ENCODE results near the gene MYO1G.

The MYO1G gene

DNA sequence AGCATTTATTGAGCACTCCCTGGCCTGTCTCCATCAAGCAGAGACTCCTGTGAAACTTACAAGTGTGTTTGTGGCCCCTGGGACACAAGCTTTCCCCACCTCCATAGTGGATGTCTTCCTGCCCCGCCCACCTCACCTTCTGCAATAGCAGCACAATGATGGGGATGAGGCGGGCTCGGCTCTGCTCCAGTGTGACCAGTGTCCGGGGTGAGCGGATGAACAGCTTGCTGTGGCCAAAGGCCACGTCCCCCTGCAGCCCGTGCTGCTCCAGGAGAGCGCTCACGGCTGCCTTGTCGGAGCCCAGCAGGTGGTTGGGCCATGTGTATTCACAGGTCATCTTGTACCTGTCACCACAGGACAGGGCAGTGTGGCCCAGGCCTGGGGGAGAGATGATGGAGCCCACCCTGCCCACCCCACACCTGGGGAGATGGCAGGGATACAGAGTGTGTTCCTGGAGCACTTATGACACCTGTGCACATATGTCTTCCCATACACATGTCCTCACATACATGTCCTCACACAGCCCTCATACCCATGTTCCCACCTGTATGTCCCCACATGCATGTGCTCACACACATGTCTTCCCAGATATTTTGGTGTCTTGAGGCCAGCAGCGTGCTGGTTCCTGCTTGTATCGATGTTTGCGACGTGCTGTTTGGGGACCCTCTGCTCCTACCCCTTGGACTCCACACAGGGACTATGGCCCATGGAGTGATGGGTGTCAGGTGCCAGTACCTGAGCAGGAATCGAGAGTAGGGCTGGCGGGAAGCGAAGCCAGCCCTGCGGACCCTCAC is 12.7 kb downstream of the MYO1G start:
- no peak for DNase-seq

DNA sequence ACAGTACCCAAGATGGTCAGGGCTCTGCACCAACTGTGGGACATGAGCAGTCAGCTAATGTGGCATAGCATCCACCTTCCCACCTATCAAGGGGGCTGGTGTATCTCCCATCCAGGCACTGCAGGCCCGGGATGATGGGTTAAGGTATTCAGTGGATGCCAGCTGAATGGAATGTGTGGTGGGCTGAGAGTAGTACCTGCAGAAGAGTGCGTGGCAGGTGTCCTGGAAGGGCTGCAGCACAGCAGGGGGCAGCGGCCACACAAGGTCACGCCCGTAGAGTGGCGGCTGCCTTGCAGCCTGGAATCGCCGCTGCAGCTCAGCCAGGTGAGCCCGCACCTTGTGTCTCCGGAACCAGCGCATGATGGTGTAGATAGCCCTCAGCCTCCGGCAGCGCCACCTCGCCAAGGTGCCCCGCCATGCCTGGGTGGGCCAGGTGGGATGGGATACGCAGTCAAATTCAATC is 13.3 kb downstream of the MYO1G start:
- DNase-seq, result no peak

DNA sequence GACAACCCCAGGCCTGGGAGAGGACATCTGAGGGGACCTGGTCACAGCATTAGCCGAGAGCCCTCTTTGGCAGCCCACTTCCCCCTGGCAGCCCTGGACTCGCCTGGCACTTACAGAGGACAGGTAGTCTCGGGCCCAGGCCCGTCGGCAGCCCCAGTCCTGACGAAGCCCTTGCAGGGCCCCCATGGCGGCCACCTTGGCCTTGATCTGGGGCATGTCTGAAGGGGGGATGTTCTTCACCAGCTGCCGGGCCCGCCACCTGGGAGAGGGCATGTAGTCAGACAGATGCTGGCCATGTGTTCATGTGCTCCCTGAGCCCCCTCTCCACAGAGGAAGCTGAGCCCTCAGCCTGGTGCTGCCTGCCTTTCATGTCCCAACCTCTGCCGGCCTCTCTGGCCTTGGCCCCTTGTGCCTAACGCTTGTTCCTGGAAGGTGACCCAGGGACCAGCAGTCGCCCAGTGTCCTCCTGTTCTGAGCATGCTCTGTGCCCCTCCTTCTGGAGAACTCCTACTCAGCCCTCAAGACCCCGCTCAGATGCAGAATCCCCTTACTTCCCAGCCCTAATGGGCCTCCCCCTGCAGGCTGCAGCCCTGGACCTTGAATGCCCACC is 13.9 kb downstream of the MYO1G start:
- DNase-seq, result no peak

DNA sequence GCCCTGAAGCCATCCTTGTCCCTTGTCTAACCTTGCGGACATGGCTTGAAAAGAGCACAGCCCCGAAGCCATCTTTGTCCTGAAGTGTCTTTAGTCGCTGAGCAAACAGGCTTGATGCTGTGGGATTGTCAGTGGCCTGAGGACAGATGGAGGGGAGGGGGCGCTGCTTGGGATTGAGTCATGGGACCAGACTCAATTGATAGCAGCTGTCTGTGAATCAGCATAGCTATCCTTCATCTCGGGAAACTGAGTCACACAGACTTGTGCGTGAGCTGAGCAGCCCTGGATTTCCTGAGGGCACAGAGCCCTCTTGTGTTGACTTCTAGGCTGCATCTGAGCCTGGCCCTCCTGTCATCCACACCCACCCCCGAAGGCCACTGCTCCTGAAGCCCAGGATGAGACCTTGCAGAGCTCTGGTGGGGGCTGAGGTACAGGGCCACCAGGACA is 14.4 kb downstream of the MYO1G start:
- no peak for DNase-seq

DNA sequence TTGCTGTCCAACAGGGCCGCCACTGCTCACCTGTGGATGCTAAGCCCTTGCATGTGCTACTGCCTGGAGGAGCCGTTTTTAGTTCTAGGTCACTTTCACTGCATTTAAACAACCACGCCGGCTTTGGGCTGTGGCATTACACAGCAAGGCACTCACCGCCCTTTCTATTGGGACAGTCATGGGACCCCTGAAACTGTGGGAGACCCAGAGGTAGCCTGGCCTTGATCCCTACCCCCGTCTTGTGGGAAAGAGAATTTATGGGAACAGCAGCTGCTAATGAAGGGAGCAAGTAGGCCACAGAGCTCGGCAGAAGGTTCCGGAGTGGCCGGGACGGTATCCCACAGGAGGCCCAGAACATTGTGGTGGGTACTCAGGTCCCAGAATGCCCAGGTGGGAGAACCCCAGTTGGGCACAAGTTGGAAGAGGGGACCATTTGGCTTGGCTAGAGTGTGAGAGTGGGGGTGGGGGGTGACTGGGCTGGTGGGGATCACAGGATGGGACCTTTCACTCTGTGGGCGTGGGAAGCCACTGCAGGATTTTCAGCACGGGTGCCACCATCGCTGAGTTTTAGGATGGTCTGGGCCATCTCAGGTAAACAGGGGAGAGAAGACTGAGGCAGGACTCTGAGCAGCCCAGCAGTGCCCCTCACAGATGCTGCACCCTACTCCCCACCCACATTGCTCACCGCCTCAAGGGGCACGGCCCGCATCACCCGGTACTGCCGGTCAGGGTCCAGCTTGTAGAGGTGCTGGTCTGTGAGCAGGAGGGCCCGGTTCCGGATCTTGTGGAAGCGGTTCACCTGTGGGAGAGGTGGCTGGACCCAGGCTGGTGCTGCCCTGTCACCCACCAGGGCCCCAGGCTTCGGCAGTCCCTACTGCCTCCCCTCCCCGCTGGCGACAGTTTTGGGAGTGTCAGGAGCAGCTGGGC is 15.2 kb downstream of the MYO1G start:
- no peak for DNase-seq

DNA sequence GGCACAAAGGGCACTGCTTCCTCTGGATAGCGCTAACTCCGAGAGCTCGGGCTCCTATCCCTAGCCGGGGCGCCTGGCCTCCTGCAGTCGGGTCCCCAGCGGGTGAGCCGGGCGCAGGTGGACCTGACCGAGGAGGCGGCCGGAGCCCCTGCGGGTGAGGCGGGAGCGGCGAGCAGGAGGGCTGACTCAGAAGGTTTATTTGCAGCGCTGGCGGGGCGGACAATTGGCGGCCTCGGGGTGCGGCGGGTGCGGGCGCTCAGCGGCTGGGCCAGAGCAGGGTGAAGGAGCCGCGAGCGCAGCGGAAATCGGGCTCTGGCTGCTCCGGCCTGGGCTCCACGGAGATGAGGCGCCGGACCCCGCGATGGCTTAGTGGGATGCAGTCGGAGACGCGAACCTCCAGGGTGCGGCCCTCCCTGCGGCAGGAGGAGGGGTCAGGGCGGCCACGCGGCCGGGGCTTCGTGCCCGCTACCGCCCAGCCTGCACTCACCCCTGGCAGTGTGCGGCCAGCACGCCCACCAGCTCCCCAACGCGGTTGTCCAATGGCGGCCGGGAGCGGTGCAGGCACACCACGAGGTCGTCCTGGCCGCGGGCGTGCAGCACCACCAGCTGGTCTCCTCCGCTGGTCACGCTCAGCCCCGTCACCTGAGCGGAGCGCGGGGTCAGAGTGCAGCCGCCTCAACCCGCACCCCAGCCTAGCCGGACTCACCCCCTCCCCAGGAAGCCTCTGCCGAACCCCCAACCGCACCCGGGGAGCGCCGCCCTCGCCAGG is 16.1 kb downstream of the MYO1G start:
- DNase-seq, result no peak

DNA sequence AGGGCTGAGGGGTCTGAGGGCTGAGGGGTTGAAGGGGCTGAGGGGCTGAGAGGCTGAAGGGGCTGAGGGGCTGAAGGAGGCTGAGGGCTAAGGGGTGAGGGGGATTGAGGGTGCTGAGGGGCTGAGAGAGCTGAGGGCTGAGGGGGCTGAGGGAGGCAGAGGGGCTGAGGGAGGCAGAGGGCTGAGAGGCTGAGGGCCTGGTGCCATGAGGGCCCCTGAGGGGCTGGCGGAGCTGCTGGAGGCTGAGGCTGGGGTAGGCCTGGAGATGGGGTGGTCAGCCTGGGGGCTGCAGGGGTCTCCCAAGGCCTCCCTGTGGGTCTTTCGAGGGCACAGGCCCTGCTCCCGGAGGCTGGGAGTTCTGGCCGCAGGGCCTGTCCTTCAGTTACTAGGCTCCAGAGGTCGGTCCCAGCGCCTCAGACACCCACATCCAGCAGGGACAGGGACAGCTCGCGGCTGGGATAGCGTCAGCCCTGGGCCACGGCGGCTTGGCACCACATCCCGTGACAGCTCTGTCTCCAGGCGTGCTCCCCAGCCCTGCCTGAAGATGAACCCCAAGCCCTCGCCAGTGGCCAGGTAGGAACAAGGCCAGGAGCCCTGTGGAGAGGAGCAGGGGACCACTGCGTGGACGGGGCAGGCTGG is 16.9 kb downstream of the MYO1G start:
- DNase-seq, result no peak

DNA sequence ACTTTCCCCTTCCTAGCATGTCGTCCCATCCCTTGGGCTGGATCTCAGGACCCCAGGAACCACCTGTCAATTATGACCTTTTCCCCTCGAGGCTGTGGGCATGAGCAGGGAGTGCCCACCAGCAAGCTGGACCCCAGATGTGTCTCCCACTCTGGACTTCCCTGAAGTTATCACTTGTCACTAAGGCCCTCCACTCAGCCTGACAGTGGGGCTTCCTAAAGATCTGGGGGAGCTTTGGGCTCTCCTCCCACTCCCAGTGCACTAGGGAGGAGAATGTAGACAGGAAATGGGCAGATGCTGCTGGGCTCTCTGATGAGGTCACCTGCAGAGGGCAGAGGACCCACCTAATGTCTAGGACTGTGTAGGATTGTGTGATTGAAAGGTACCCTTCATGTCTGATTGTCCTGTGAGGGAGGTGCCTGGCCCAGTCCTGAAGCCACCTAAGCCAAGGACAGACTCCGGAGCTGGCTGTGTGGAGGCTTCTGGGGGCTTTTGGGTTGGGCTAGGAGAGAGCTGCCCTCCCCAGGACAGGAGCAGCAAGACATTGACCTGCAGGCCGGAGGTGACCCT is 18.7 kb downstream of the MYO1G start:
- DNase-seq, result no peak

DNA sequence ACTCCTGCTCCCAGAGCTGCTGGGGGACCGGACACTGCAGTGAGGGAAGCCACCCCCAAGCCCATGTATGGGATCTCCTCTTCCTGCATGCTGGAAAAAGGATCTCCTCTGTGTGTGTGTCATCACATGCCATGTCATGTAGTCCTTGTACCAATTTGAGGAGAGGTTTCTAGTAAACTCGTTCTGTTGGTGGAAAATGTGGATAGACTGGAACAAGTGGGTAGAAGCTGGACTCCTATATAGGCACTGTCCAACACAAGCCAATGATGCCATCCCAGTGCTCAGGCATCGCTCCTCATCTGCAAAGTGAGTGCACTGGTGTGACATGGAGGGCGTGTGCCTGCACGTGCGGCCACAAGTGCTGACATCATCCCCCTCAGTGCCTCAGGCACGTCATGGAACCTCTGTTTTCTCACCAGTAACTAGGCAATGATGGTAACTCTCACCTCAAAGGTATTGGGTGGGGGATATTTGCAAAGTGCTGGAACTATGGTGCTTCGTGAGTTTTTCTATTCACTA is 19.3 kb downstream of the MYO1G start:
- DNase-seq, result no peak

DNA sequence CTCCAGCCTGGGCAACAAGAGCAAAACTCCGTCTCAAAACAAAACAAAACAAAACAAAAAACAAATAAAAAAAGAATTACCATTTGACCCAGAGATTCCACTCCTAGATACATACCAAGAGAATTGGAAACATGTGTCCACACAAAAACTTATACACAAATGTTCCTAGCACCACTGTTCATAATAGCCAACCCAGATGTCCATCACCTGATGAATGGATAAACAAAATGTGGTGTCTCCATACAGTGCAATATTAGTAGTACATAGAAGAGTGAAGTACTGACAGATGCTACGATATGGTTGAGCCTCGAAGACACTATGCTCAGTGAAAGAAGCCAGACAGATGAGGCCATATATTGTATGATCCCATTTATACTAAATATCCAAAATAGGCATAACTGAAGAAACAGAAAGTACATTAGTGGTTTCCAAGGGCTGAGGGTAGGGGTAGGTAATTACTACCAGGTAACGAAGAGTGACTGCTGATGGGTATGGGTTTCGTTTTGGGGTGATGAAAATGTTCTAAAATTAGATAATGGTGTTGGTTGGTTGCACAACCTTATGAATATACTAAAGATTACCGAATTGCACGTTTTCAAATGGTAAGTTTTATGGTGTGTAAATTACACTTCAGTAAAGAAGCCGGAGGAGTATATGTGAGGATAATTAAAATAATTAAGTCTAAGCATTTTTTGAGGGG is 20.0 kb downstream of the MYO1G start:
- no peak for DNase-seq

DNA sequence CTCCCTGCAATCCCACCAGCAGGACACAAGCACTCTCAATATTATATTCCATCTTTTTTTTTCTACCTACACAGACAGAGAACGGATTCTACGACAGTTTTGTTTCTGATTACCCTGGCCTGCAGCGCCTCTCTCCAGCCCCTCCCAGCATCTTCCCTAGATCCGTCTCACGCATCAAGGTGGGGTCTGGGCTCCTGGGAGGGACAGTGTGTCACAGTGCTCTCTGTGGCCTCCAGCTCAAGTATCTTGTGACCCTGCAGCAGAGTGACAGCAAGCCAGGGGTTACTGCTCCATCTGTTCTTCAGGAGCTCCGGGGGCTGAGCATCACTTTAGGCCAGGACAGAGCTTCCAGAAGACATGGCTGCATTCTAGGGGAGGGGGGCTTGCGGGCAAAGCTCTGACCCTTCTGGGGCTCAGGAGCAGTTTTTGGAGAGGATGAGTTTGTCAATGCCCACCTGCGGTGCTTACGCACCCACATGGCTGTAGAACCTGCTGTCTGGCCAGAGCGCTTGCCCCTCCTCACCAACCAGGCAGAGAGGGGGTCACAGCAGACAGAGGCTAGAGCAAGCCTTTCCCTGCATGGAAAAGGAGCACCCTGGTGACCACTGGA is 22.6 kb downstream of the MYO1G start:
- no peak for DNase-seq

DNA sequence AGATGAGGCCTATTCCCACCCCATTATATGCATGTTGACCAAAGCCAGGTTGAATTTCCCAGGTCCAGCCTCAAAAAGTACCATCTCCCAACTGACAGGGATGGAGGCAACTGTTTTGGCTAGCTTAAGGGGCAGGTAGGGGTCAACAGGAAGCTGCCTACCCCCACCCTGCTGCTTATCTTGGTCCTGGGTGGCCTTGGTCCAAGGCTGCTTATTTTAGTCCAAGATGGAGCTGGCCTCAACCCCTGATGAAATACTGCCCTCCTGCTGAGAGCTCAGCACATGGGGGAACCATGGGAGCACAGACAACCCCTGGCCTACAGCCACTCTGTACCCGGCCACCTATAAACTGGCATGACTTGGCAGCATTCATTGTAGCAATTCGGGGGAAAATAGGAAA is 23.1 kb downstream of the MYO1G start:
- DNase-seq, result no peak

DNA sequence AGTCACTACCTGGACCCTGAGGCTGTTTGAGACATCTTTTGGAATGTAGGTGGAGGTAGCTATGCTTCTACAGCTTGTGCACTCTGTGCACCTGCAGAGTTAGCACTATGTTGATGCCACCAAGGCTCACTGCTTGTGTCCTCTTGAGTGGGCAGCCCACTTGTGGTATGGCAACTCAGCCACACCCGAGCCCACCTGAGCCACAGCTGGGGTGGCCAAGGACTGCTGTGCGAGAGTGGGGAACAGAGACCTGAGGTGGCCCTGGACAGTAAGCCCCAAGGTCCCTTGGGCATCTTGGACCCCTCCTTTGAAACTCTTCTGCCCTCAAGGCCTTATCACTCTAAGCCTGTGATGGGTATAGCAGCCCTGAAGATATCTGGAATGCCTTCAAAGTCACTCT is 25.7 kb downstream of the MYO1G start:
- DNase-seq, result no peak

DNA sequence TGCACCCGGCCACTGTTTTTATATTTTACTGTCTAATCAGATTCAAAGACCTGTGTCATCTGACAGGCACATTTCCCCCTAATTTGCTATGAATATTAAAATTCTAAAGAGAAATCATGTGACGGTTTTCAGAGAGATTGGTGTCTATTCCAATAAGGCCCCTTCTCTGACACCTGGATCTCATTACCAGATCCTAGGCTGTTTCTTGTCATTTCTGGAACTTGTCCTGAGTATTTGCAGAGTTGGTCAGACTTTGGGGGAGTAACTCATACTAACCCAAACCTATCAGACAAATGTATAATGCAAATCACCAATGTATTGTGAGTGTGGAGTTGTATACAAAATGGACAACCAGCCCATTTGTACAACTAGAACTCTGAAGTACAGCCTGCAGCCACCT is 29.5 kb downstream of the MYO1G start:
- no peak for DNase-seq

DNA sequence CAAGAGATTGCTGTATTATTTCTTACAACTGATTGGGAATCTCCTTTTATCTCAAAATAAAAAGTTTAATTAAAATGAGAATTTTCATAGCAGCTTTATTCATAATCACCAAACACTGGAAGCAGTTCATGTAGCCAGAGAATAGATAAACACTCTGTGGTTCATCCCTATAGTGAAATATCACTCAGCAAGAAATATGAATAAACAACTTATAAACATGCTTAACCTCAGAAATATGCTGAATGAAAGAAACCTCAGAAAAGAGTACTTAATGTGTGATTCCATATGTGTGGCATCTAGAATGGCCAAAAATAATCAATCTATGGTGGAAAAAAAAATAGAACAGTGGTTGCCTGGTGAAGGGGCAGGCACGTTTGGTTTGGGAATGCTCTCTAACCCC is 33.3 kb downstream of the MYO1G start:
- no peak for DNase-seq

DNA sequence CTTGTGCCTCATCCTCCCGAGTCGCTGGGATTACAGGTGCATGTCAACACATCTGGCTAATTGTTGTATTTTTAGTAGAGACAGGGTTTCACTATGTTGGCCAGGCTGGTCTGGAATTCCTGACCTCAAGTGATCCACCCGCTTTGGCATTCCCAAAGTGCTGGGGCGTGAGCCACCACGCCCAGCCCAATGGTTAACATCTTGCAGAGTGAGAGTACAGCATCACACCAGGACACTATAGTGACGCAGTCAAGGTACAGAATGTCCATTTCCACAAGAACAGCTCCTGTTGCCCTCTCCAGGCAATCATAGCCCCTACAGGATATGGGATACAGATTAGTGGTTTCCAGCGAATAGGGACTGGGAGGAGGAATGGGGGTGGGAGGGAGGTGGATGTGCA is 34.0 kb downstream of the MYO1G start:
- DNase-seq, result no peak

DNA sequence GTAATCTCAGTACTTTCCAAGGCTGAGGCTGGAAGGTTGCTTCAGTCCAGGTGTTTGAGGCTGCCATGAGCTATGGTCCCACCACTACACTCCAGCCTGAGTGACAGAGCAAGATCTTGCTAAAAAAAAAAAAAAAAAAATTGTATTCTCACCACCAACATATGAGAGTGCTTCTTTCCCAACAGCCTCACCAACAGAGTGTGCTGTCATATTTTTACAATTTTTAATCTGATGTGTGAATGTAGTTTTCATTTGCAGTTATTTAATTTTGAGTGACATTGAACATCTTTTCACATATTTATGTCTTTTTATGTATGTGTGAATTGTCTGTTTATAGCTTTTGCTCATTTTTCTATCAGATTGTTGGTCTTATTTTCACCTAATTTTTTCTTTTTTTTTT is 35.2 kb downstream of the MYO1G start:
- DNase-seq, result no peak

DNA sequence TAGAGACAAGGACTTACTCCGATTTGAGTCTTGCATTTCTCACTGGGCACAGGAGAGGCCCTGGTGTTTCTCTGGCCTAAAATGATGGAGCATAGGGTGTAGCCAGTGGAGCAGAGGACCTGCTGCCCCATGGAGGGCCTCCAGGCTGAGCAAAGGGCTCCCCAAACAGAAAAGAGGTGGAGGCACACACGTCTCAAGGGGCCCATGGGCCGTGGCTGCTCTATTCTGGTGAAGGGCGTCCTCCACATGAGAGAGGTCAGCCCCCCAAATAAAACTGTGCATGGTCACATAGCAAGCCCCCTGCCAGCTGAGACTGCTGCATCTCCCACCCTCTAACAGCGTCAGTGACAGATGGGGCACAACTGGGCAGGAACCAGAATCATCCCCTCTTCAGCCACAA is 41.4 kb downstream of the MYO1G start:
- DNase-seq, result no peak

DNA sequence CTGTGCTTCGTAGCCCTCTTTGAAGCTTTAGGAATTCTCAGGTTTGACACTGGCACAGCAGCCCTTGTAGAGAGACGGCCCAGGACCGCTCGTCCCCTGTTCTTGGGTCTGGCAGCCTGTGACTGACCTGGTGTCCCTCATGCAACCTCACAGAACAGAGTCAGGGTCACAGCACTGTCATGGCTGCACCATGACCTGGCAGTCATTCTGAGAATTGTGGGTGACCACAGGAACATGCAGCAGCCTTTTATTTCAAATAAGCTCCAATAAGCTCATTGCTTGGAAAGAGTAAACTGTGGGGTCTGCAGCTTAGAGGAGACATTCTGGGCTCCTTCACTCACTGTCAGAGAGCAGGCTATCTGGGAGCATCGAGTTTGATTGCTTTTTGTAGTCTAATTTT is 42.5 kb downstream of the MYO1G start:
- DNase-seq, result no peak

DNA sequence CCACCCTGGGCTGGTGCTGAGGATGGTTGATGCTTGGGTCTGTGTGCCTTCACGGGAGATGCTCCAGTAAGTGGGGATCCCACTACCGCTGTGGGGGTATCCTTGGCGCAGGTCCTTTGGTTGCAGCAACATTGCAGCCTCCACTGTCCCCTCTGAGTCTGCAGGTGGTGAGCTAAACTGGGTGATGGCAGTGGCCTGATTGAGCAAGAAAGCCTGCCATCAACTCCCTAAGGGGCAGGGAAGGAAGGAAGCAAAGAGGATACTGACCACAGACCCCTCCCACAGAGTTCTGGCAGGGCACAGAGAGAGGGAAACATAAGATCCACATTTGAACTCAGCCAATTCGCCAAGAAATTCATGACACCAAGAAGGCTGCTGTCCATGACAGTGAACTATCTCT is 43.2 kb downstream of the MYO1G start:
- DNase-seq, result no peak

DNA sequence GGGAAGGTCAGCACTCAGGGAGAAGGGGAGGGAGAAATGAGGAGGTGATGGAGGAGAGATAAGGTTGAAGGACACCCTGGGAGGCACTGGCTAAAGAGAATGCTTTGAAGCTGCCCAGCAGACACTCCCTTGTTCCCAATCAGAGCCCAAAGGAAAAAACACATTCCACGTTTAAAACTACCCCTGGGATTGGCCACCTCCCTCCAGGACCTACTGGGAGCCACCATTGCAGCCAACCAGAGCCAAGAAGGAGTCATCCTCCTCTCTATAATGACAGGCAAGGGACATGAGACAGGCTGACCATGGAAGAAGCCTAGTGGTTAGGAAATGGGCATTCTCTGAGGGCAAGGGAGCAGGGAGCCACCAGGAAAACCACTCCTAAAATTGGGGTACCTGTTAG is 43.8 kb downstream of the MYO1G start:
- no peak for DNase-seq
